Psoas muscle (tissue), 8 donors: Measurements from ENCODE around the gene SAE1. TPM values are rescaled to one million over a fixed set of nuclear protein-coding genes. Genes with fewer than 3 reads are reported as not detected.
"Not testable (repeated sequence)": the region's sequence is repeated elsewhere in the genome, so short reads cannot be mapped to it uniquely, and the experiment has no call there.

Experiments used
- ATAC-seq, 4 donors: fragments of 200-7000 bp; cut with Tn5 transposase; one replicate each; pipeline ENCODE4 v1.9.1; 2020; ENCODE audit warnings: moderate library complexity in 3 of 4, mild to moderate bottlenecking in 2 of 4
- DNase-seq, 2 donors: peaks; one replicate each; pipeline ENCODE4 v3.0.0-alpha.2; 2020
- H3K27ac ChIP-seq: fragments of 200-600 bp; one replicate; pipeline ENCODE4 v1.8.0; 2022
- H3K27me3 ChIP-seq, 3 donors: fragments of 200-600 bp in 1 of 3; one replicate each; pipeline versions ENCODE4 v1.6.1 to v1.8.0; 2013 to 2022; ENCODE audit warnings: low read length in 2 of 3, mild to moderate bottlenecking in 2 of 3, moderate library complexity in 1 of 3; ENCODE audit not compliant: insufficient read depth in 3 of 3
- H3K36me3 ChIP-seq, 2 donors: fragments of 200-600 bp in 1 of 2; one replicate each; pipeline versions ENCODE4 v1.6.1 to v1.8.0; 2013 to 2022; ENCODE audit warnings: low read depth in 1 of 2, mild to moderate bottlenecking in 1 of 2, moderate library complexity in 1 of 2; ENCODE audit not compliant: insufficient read depth in 1 of 2
- H3K4me1 ChIP-seq: fragments of 200-600 bp; one replicate; pipeline ENCODE4 v1.8.0; 2022
- H3K4me3 ChIP-seq: fragments of 200-600 bp; one replicate; pipeline ENCODE4 v1.8.0; 2022; ENCODE audit warnings: mild to moderate bottlenecking
- H3K9me3 ChIP-seq: fragments of 200-600 bp; one replicate; pipeline ENCODE4 v1.8.0; 2022
- WGBS, 3 donors: extraction: QIAGEN DNeasy Blood & Tissue Kit; methylation state at CpG; one replicate each; pipeline versions ENCODE4 v1.1.6 to v1.1.7; 2013; 5-methylcytosine and 5-hydroxymethylcytosine counted together
- intact Hi-C, 2 donors: fragments of 100-400 bp; cut with DNase I; formaldehyde crosslinking; loops; one replicate each; pipeline versions ENCODE4 v1.11.0 to v1.14.2; 2022
- polyA plus RNA-seq, 3 donors: library from polyadenylated mRNA; stranded (reverse); fragments of 200-250 nt; gene quantifications; one replicate each; pipeline ENCODE4 v1.2.3, GENCODE V29; 2013
- total RNA-seq, 4 donors: library from RNA; stranded (reverse); fragmentation: NEBNext Ultra II Directional in 2 of 4; extraction: Animal tissue kit (Norgen Biotek cat#: 25700) in 2 of 4; gene quantifications; one replicate each; pipeline versions ENCODE4 v1.2.1 to v1.2.4, GENCODE V29; 2021 to 2023
- TF ChIP-seq, protein P1 (sequence below): fragments of 200-600 bp; IDR thresholded peaks from one replicate; pipeline ENCODE4 v1.8.0; 2022; ENCODE audit warnings: antibody characterized with exemption
- donor health status: healthy with polysubstance abuse.
- donor health status: DM: no; HTN: no; CAD: no; lungs with moderate emphysema.
- donor health status: Bipolar disorder and iron deficiency.
- donor health status: healthy.
- donor health status: DM: yes; HTN: yes; CAD: no.
- donor health status: DM: no; HTN: no; CAD: no.
- donor health status: DM: no; HTN: no; CAD: no.
- donor health status: DM: yes; HTN: yes; CAD: no.

SAE1 gene
- total and polyA plus RNA-seq, 7 donors: 30.7 to 63.4 (median 42.0) TPM

DNA sequence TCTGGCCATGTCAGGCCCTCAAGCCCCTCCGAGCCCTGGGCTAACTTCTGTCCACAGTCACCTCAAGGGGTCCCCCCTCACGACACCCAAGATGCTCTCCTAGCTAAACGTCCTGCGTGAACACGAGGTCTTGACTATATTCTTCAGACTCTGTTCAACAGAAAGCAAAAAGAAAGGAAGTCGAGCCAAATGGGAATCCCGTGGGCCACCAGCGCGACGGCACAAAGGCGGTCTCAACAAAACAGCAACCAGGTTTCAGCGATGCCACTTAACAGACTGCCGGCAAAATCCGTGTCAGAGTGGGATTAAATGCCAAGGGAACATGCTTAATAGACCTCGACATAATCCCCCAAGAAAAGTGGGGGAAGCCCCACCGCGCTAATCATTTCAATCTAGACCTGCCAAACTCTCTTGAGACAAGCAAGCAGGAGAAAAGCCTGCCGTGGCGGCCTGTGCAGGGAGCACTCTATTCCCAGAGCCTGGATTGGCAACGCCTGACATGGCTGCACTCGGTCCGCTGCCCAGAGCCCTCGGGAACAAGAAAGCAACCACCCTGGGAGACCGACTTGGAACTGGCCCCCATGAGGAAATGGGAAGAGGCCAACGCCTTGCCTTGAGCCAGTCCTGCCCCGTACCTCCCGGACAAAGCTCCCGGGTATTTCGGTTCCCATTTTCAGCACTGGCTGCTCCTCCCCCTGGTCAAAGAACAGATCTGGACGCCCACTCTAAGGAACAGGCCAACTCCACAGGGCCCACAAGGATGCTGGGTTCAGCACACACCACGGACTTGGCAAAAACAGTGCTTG is 33.0 kb upstream of the SAE1 start:
- no peaks in the 10 kb centered on the region for H3K27me3 ChIP-seq
- no peaks in the 10 kb centered on the region for H3K9me3 ChIP-seq
- peak overlapping the region; percentile 69 for H3K27ac ChIP-seq
- H3K36me3 ChIP-seq: peaks cover 0 to 15% of the 10 kb centered on the region in 2 donors
- DNase-seq: peak; percentile 58 to 84
- H3K4me1 ChIP-seq: peaks cover 77% of the 10 kb centered on the region
- H3K4me3 ChIP-seq: peak overlapping the region; percentile 49
- TF ChIP-seq, protein P1, sequence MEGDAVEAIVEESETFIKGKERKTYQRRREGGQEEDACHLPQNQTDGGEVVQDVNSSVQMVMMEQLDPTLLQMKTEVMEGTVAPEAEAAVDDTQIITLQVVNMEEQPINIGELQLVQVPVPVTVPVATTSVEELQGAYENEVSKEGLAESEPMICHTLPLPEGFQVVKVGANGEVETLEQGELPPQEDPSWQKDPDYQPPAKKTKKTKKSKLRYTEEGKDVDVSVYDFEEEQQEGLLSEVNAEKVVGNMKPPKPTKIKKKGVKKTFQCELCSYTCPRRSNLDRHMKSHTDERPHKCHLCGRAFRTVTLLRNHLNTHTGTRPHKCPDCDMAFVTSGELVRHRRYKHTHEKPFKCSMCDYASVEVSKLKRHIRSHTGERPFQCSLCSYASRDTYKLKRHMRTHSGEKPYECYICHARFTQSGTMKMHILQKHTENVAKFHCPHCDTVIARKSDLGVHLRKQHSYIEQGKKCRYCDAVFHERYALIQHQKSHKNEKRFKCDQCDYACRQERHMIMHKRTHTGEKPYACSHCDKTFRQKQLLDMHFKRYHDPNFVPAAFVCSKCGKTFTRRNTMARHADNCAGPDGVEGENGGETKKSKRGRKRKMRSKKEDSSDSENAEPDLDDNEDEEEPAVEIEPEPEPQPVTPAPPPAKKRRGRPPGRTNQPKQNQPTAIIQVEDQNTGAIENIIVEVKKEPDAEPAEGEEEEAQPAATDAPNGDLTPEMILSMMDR: no peak
- 12 to 30% (median 19%) methylated on average over 31 of the region's 31 CpGs for WGBS, 3 donors
- intact Hi-C loops: no loop called here
- ATAC-seq: peak; percentile 46 to 64 (median 50)

DNA sequence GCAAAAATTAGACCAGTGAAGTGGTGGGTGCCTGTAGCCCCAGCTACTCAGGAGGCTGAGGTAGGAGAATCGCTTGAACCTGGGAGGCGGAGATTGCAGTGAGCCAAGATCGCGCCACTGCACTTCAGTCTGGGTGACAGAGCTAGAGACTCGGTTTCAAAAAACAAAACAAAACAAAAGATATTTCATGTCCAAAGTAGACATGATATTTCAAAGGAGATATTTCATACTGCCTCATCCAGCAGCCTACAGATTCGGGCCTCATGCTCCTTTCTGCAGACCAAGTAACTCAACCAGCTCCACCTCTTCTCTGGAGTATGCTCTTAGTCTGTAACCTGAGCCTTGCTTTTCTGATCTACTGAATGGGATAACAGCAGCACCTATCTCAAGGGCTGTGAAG is 32.0 kb upstream of the SAE1 start:
- WGBS, 3 donors: 87 to 93% (median 90%) methylated on average over 6 of the region's 6 CpGs
- Histone ChIP-seq H3K27ac (peak overlapping the region; percentile 69), H3K9me3 (no peaks in the 10 kb centered on the region), H3K4me3 (no peak overlapping the region), H3K36me3 (peaks cover 0 to 6% of the 10 kb centered on the region in 2 donors), H3K27me3 (no peaks in the 10 kb centered on the region), H3K4me1 (peaks cover 86% of the 10 kb centered on the region)
- intact Hi-C loops: no loop called here
- DNase-seq: peak in 1 of 2 donors; percentile 4
- no peak for ATAC-seq
- TF ChIP-seq, protein P1: no peak

DNA sequence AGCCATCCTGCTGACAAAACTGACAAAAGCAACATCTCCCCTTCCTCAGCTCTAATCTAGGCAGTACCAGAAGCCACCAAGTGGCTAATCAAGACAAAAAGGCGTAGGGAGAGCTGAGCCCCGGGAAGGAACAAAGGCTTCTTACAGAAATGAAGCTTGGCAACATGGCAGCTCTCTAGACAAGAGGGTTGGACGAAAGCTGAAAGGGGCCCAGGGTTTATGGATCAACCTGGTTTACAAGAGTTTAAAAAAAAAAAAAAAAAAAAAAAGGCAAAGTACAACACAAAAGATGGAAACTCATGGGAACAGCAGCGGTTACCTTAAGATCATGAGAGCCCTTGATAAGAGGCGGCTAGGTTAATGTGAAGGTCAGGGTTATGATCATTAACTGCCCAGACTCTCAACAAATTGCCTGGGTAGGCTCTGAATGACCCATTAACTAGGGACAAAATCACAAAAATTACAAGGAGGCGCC is 31.0 kb upstream of the SAE1 start:
- TF ChIP-seq, protein P1: no peak
- no peak overlapping the region for H3K27ac ChIP-seq
- no peak for ATAC-seq
- no peak overlapping the region for H3K4me3 ChIP-seq
- no peaks in the 10 kb centered on the region for H3K36me3 ChIP-seq
- H3K4me1 ChIP-seq: peaks cover 86% of the 10 kb centered on the region
- no peaks in the 10 kb centered on the region for H3K9me3 ChIP-seq
- H3K27me3 ChIP-seq: no peaks in the 10 kb centered on the region
- 86 to 87% (median 86%) methylated on average over 6 of the region's 6 CpGs for WGBS, 3 donors
- DNase-seq: peak in 1 of 2 donors; percentile 8
- intact Hi-C loops: no loop called here

DNA sequence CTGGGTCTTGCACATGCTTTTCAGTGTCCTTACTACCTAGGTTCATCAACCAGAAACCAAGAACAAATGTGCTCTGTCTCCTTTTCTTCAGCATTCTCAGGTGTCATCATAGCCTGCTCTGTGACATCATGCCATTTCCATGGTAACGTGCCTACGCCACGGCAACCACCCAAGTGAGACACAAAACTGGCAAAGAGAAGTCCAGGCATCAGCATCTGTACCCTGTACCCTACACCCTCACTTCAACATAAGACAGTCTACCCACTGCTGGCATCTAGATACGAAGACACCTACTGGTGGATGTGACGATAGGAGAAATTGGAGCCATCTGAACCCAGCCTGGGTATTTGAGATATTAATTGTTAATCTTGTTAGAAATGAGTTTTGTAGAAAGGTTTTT is 30.3 kb upstream of the SAE1 start:
- TF ChIP-seq, protein P1: no peak
- H3K4me3 ChIP-seq: no peak overlapping the region
- intact Hi-C loops: no loop called here
- ATAC-seq: no peak
- no peaks in the 10 kb centered on the region for H3K9me3 ChIP-seq
- DNase-seq: peak in 1 of 2 donors; percentile 20
- no peaks in the 10 kb centered on the region for H3K36me3 ChIP-seq
- H3K27me3 ChIP-seq: no peaks in the 10 kb centered on the region
- 83 to 93% (median 86%) methylated on average over 5 of the region's 5 CpGs for WGBS, 3 donors
- no peak overlapping the region for H3K27ac ChIP-seq
- peaks cover 86% of the 10 kb centered on the region for H3K4me1 ChIP-seq

DNA sequence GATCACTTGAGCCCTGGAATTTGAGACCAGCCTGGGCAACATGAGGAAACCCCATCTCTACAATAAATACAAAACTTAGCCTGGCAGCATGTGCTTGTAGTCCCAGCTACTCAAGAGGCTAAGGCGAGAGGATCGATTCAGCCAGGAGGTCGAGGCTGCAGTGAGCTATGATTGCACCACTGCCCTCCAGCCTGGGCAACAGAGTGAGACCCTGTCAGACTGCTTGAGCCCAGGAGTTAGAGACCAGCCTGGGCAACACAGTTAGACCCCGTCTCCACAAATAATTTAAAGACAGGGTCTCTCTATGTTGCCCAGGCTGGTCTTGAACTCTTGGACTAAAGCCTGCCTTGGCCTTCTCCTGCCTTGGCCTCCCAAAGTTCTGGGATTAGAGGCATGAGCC is 29.5 kb upstream of the SAE1 start:
- H3K4me3 ChIP-seq, intact Hi-C loops, H3K9me3 ChIP-seq, H3K36me3 ChIP-seq, H3K27ac ChIP-seq, H3K27me3 ChIP-seq, ATAC-seq: not testable (repeated sequence)
- 77 to 89% (median 89%) methylated on average over 4 of the region's 4 CpGs for WGBS, 3 donors
- DNase-seq: peak in 1 of 2 donors; percentile 8
- H3K4me1 ChIP-seq: peaks cover 87% of the 10 kb centered on the region
